WTC11 (cell line): Measurements from ENCODE around the gene TPRX2. TPM values are rescaled to one million over a fixed set of nuclear protein-coding genes. Genes with fewer than 3 reads are reported as not detected.

Experiments used
- ATAC-seq: fragments of 200-7000 bp; cut with Tn5 transposase; 2 replicates; pipeline ENCODE4 v1.10.0; 2021; ENCODE audit warnings: mild to moderate bottlenecking, moderate library complexity
- CTCF ChIA-PET: fragments of 300-600 bp; sonication (Branson Sonifier 250); formaldehyde crosslinking; loops from one replicate; lab custom pipeline; 2021; ENCODE audit warnings: antibody characterized with exemption; lab: Charles Lee
- POLR2A ChIA-PET: fragments of 350-600 bp; sonication (Branson Sonifier 250); formaldehyde crosslinking; loops from one replicate; lab custom pipeline; 2021; ENCODE audit warnings: antibody characterized with exemption; lab: Charles Lee
- DNase-seq: peaks from one replicate; pipeline ENCODE4 v3.0.0; 2021; ENCODE audit warnings: low spot score
- H3K27ac Mint-ChIP-seq: 2 replicates; pipeline ENCODE4 v1.8.0; 2021; ENCODE audit warnings: mixed read lengths
- H3K27me3 Mint-ChIP-seq: 2 replicates; pipeline ENCODE4 v1.8.0; 2021; ENCODE audit warnings: low read depth, mild to moderate bottlenecking, moderate library complexity, mixed read lengths
- H3K36me3 Mint-ChIP-seq: 2 replicates; pipeline ENCODE4 v1.8.0; 2021; ENCODE audit warnings: mixed read lengths
- H3K4me1 Mint-ChIP-seq: 2 replicates; pipeline ENCODE4 v1.8.0; 2022; ENCODE audit warnings: mixed read lengths
- H3K4me3 Mint-ChIP-seq: 2 replicates; pipeline ENCODE4 v1.8.0; 2021; ENCODE audit warnings: mild to moderate bottlenecking, moderate library complexity, mixed read lengths
- H3K9me3 Mint-ChIP-seq: 2 replicates; pipeline ENCODE4 v1.8.0; 2021; ENCODE audit warnings: mixed read lengths
- CREB1 ChIP-seq: sonication (generic); formaldehyde crosslinking; IDR thresholded peaks from 2 replicates; pipeline ENCODE4 v1.8.0; 2023; ENCODE audit warnings: mild to moderate bottlenecking, missing genetic modification reagents
- EMX1 ChIP-seq: fragments of 250-450 bp; sonication (Bioruptor Pico); IDR thresholded peaks from 2 replicates; pipeline ENCODE4 v1.8.0; 2021; ENCODE audit warnings: mild to moderate bottlenecking
- HMGA2 ChIP-seq: fragments of 250-450 bp; sonication (Bioruptor Pico); IDR thresholded peaks from 2 replicates; pipeline ENCODE4 v1.4.0; 2021; ENCODE audit warnings: mild to moderate bottlenecking, moderate library complexity
- JAZF1 ChIP-seq: fragments of 250-450 bp; sonication (Bioruptor Pico); IDR thresholded peaks from 2 replicates; pipeline ENCODE4 v1.9.0; 2021; ENCODE audit warnings: moderate library complexity, mild to moderate bottlenecking, inconsistent platforms
- RORB ChIP-seq: fragments of 250-450 bp; sonication (Bioruptor Pico); IDR thresholded peaks from 2 replicates; pipeline ENCODE4 v1.9.0; 2021; ENCODE audit warnings: mild to moderate bottlenecking
- SMAD4 ChIP-seq: sonication (generic); formaldehyde crosslinking; IDR thresholded peaks from 2 replicates; pipeline ENCODE4 v1.8.0; 2022; ENCODE audit warnings: mild to moderate bottlenecking, missing genetic modification reagents
- SOX15 ChIP-seq: fragments of 250-450 bp; sonication (Bioruptor Pico); IDR thresholded peaks from 2 replicates; pipeline ENCODE4 v1.9.0; 2021; ENCODE audit warnings: mild to moderate bottlenecking
- ZBTB21 ChIP-seq: sonication (generic); formaldehyde crosslinking; IDR thresholded peaks from 2 replicates; pipeline ENCODE4 v1.8.1; 2023; ENCODE audit warnings: mild to moderate bottlenecking, missing genetic modification reagents, borderline replicate concordance
- ZNF416 ChIP-seq: fragments of 250-450 bp; sonication (Bioruptor Pico); IDR thresholded peaks from 2 replicates; pipeline ENCODE4 v1.9.0; 2021; ENCODE audit warnings: mild to moderate bottlenecking, inconsistent platforms
- ZNF423 ChIP-seq: fragments of 250-450 bp; sonication (Bioruptor Pico); IDR thresholded peaks from 2 replicates; pipeline ENCODE4 v2.1.2; 2022; ENCODE audit warnings: mild to moderate bottlenecking, moderate library complexity
- total RNA-seq: library from RNA; stranded (reverse); gene quantifications from 3 replicates; pipeline ENCODE4 v1.2.3, GENCODE V29; 2021
- TF ChIP-seq, protein P1 (sequence below): sonication (generic); formaldehyde crosslinking; IDR thresholded peaks from 2 replicates; pipeline ENCODE4 v1.8.1; 2023; ENCODE audit warnings: mild to moderate bottlenecking, missing genetic modification reagents, moderate library complexity
- TF ChIP-seq, protein P2 (sequence below): fragments of 250-450 bp; sonication (Bioruptor Pico); IDR thresholded peaks from 2 replicates; pipeline ENCODE4 v1.9.0; 2021; ENCODE audit warnings: moderate library complexity, mild to moderate bottlenecking, inconsistent platforms, borderline replicate concordance
- TF ChIP-seq, protein P3 (sequence below): fragments of 250-450 bp; sonication (Bioruptor Pico); IDR thresholded peaks from 2 replicates; pipeline ENCODE4 v1.9.0; 2021; ENCODE audit warnings: mild to moderate bottlenecking
- TF ChIP-seq, protein P4 (sequence below): sonication (generic); formaldehyde crosslinking; IDR thresholded peaks from 2 replicates; pipeline ENCODE4 v1.8.1; 2022; ENCODE audit warnings: mild to moderate bottlenecking, moderate library complexity, missing genetic modification reagents
- TF ChIP-seq, protein P5 (sequence below): sonication (generic); formaldehyde crosslinking; IDR thresholded peaks from 2 replicates; pipeline ENCODE4 v1.8.0; 2022; ENCODE audit warnings: mild to moderate bottlenecking, missing genetic modification reagents
- TF ChIP-seq, protein P6 (sequence below): sonication (generic); formaldehyde crosslinking; IDR thresholded peaks from 2 replicates; pipeline ENCODE4 v1.8.1; 2022; ENCODE audit warnings: low read depth, missing genetic modification reagents, borderline replicate concordance
- TF ChIP-seq, protein P7 (sequence below): fragments of 250-450 bp; sonication (Bioruptor Pico); IDR thresholded peaks from 2 replicates; pipeline ENCODE4 v1.9.0; 2021; ENCODE audit warnings: mild to moderate bottlenecking

TPRX2 gene
- total RNA-seq, 1 experiment from 2014 or later, result not detected

DNA sequence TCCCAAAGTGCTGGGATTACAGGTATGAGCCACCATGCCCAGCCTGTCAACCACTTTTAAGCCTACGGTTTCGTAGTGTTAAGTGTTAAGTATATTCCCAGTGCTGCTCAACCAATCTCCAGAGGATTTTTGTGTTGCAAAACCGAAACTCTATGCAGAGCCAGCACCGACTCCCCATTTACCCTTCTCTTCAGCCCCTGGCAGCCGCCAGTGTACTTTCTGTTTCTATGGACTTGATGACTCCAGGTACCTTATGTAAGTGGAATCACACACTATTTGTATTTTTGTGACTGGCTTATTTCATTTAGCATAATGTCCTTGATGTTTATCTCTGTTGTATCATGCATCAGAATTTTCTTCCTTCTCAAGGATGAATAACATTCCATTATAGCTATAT is 26.0 kb downstream of the TPRX2 start:
- ATAC-seq, result no peak
- no peak overlapping the region for H3K27ac Mint-ChIP-seq

DNA sequence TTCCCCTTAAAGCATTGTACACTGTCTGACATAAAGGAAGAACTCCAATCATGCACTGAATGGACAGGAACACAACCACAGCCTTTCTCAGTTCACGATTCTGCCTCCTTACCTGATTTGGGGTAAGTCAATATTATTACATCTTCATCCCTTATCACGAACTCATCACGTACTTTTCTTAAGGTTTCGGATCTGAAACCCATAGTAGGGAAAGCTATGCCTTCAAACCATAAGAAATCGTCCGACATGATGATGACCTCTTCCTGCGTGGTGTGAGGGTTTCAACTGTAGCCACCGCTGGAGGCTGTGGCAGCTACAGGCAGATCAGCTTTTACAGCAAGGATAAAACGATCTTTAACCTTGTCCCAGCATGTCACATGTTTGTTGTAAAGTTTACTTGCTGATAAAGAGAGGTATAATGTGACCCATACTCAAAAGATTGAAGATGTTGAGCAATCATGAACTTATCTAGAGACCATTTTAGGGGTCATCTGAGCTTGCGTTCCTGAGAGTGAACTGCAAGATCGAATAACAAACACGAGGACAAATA is 27.1 kb downstream of the TPRX2 start, which contains the start of gene SULT2A1:
SULT2A1 (minus strand) TSS at position 306 of the 550 bp plus-strand sequence; CDS start at position 248, 58 bp downstream.
- TF ChIP-seq, protein P1, sequence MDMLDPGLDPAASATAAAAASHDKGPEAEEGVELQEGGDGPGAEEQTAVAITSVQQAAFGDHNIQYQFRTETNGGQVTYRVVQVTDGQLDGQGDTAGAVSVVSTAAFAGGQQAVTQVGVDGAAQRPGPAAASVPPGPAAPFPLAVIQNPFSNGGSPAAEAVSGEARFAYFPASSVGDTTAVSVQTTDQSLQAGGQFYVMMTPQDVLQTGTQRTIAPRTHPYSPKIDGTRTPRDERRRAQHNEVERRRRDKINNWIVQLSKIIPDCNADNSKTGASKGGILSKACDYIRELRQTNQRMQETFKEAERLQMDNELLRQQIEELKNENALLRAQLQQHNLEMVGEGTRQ (CRISPR knock-in tag), result no peak
- TF ChIP-seq ZNF423 (CRISPR knock-in tag) (no peak), RORB (CRISPR knock-in tag) (no peak), ZNF416 (no peak)
- TF ChIP-seq, protein P2, sequence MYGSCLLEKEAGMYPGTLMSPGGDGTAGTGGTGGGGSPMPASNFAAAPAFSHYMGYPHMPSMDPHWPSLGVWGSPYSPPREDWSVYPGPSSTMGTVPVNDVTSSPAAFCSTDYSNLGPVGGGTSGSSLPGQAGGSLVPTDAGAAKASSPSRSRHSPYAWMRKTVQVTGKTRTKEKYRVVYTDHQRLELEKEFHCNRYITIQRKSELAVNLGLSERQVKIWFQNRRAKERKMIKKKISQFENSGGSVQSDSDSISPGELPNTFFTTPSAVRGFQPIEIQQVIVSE (CRISPR knock-in tag), result no peak
- Mint-ChIP-seq H3K9me3 (no peaks in the 10 kb centered on the region), H3K27ac (no peak within 1 kb of the TSS), H3K36me3 (no peaks in the 10 kb centered on the region), H3K27me3 (no peaks in the 10 kb centered on the region), H3K4me1 (peaks cover 6% of the 10 kb centered on the region; the same call in 1 of the 2 replicates), H3K4me3 (no peak within 1 kb of the TSS)
- ATAC-seq, result no peak
- CTCF ChIA-PET, result interaction anchor here (2.7 kb wide), 1 partner anchor 17 kb away, joined by 8 read pairs; no protein-coding TSS in a partner anchor
- POLR2A ChIA-PET, result no interaction called here
- DNase-seq, result no peak

More for the DNA sequence above, 26.0 kb downstream of the TPRX2 start:
- Mint-ChIP-seq H3K4me1 (peaks cover 6% of the 10 kb centered on the region; the same call in 1 of the 2 replicates), H3K27me3 (no peaks in the 10 kb centered on the region), H3K36me3 (no peaks in the 10 kb centered on the region), H3K4me3 (no peak overlapping the region)
- DNase-seq, result no peak
- TF ChIP-seq SMAD4 (CRISPR knock-in tag) (no peak), SOX15 (CRISPR knock-in tag) (no peak)
- TF ChIP-seq, protein P3, sequence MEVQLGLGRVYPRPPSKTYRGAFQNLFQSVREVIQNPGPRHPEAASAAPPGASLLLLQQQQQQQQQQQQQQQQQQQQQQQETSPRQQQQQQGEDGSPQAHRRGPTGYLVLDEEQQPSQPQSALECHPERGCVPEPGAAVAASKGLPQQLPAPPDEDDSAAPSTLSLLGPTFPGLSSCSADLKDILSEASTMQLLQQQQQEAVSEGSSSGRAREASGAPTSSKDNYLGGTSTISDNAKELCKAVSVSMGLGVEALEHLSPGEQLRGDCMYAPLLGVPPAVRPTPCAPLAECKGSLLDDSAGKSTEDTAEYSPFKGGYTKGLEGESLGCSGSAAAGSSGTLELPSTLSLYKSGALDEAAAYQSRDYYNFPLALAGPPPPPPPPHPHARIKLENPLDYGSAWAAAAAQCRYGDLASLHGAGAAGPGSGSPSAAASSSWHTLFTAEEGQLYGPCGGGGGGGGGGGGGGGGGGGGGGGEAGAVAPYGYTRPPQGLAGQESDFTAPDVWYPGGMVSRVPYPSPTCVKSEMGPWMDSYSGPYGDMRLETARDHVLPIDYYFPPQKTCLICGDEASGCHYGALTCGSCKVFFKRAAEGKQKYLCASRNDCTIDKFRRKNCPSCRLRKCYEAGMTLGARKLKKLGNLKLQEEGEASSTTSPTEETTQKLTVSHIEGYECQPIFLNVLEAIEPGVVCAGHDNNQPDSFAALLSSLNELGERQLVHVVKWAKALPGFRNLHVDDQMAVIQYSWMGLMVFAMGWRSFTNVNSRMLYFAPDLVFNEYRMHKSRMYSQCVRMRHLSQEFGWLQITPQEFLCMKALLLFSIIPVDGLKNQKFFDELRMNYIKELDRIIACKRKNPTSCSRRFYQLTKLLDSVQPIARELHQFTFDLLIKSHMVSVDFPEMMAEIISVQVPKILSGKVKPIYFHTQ, result no peak
- TF ChIP-seq, all 79 proteins: peak for 0
- ChIA-PET CTCF (interaction anchor here (0.6 to 2.7 kb wide), 2 partner anchors 16 to 849 kb away, joined by 3 to 8 read pairs; no protein-coding TSS in a partner anchor), POLR2A (no interaction called here)
- no peaks in the 10 kb centered on the region for H3K9me3 Mint-ChIP-seq

DNA sequence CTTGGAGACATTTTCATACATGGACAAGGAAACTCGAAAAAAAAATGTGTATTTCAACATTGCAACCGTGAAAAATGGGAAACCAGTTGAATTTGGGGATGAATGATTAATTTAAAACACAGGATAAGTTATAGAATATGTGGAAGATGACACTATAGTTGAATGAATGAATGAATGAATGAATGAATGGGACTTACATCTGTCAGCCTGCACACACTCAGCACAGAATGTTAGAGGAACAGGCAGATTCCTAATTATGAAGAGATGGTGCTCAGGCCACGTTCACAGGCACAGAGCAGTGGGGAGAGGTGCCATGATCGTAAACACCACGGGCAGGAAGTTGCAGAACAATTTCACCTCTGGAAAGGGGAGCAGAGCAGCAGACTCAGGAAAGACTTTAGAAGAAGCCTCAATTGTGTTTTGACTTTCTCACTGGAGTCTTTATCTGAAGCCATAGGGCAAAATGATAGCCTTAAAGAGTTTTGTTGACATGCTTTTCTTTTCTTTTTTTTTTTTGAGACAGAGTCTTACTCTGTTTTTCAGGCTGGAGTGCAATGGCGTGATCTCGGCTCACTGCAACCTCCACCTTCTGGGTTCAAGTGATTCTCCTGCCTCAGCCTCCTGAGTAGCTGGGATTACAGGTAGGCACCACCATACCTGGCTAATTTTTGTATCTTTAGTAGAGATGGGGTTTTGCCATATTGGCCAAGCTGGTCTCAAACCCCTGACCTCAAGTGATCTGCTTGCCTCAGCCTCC is 32.0 kb downstream of the TPRX2 start:
- no peak overlapping the region for H3K4me3 Mint-ChIP-seq
- TF ChIP-seq ZBTB21 (CRISPR knock-in tag) (no peak), HMGA2 (CRISPR knock-in tag) (no peak), EMX1 (CRISPR knock-in tag) (no peak), CREB1 (no peak), JAZF1 (CRISPR knock-in tag) (no peak)
- TF ChIP-seq, protein P4, sequence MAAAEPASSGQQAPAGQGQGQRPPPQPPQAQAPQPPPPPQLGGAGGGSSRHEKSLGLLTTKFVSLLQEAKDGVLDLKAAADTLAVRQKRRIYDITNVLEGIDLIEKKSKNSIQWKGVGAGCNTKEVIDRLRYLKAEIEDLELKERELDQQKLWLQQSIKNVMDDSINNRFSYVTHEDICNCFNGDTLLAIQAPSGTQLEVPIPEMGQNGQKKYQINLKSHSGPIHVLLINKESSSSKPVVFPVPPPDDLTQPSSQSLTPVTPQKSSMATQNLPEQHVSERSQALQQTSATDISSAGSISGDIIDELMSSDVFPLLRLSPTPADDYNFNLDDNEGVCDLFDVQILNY (CRISPR knock-in tag), result no peak
- TF ChIP-seq, protein P5, sequence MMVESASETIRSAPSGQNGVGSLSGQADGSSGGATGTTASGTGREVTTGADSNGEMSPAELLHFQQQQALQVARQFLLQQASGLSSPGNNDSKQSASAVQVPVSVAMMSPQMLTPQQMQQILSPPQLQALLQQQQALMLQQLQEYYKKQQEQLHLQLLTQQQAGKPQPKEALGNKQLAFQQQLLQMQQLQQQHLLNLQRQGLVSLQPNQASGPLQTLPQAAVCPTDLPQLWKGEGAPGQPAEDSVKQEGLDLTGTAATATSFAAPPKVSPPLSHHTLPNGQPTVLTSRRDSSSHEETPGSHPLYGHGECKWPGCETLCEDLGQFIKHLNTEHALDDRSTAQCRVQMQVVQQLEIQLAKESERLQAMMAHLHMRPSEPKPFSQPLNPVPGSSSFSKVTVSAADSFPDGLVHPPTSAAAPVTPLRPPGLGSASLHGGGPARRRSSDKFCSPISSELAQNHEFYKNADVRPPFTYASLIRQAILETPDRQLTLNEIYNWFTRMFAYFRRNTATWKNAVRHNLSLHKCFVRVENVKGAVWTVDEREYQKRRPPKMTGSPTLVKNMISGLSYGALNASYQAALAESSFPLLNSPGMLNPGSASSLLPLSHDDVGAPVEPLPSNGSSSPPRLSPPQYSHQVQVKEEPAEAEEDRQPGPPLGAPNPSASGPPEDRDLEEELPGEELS (CRISPR knock-in tag), result no peak
- TF ChIP-seq, protein P6, sequence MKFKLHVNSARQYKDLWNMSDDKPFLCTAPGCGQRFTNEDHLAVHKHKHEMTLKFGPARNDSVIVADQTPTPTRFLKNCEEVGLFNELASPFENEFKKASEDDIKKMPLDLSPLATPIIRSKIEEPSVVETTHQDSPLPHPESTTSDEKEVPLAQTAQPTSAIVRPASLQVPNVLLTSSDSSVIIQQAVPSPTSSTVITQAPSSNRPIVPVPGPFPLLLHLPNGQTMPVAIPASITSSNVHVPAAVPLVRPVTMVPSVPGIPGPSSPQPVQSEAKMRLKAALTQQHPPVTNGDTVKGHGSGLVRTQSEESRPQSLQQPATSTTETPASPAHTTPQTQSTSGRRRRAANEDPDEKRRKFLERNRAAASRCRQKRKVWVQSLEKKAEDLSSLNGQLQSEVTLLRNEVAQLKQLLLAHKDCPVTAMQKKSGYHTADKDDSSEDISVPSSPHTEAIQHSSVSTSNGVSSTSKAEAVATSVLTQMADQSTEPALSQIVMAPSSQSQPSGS, result no peak
- TF ChIP-seq, protein P7, sequence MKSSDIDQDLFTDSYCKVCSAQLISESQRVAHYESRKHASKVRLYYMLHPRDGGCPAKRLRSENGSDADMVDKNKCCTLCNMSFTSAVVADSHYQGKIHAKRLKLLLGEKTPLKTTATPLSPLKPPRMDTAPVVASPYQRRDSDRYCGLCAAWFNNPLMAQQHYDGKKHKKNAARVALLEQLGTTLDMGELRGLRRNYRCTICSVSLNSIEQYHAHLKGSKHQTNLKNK (CRISPR knock-in tag), result no peak
- TF ChIP-seq, all 79 proteins: peak for 0
- no peak for DNase-seq
- Mint-ChIP-seq H3K27me3 (no peaks in the 10 kb centered on the region), H3K9me3 (peaks cover 13% of the 10 kb centered on the region), H3K4me1 (no peaks in the 10 kb centered on the region; the same call in 1 of the 2 replicates), H3K36me3 (peaks cover 16% of the 10 kb centered on the region), H3K27ac (no peak overlapping the region)
- no peak for ATAC-seq
- ChIA-PET POLR2A (no interaction called here), CTCF (interaction anchor here (0.9 to 1.9 kb wide), 2 partner anchors 22 to 42 kb away, joined by 3 to 11 read pairs; no protein-coding TSS in a partner anchor)
